GM21367 (cell line): ENCODE data around the gene TOMM20.
A peak's percentile ranks its signal among the peaks of the same experiment; 100 is the strongest.
"Not testable (repeated sequence)": the region's sequence is repeated elsewhere in the genome, so short reads cannot be mapped to it uniquely, and the experiment has no call there.

Source experiments
- ATAC-seq: cut with Tn5 transposase; IDR thresholded peaks from one replicate; pipeline ENCODE4 v1.9.1; 2021; ENCODE audit not compliant: unreplicated experiment

TOMM20 gene

DNA sequence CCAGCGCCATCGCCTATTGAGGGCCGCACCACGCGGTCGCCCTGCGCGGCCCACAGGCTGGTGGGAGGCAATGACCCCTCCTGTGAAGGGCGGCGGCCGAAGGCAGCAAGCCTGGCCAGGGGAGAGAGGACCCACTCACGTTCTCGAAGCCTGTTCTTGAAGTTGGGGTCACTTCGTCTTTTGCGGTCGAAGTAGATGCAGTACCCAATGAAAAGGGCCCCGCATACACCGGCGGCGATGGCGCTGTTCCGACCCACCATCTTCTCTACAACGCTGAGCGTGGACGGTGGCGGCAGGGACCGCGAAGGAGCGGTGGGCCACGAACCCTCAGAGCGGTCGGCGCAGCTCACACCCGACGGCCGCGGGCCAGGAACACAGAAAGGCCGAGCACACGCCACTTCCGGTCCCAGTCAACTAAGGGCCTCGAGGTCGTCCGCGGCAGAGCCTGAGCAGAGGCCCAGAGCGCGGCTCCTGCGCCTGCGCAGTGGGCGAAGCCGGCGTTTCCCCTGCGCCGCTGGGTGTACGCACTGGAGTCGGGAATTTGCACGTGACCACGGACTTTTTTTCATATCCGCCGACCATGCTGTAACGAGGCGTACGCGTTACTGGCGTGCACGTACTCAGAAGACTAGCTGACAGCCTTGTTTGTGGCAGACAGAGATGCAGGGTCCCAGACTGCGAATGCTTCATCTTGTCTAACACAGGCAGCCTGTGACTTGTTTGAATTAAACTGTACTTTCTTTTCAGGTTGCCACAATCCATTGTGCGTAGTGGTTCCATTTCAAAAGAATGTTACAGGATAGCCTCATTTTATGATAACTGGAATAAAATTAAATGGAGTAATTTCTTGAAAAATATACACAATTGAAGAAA, at the start of gene TOMM20:
TSS of gene TOMM20 (minus strand) at position 382 of the 873 bp plus-strand sequence. CDS start at position 260, 122 bp downstream.
- peak; percentile 95 for ATAC-seq

DNA sequence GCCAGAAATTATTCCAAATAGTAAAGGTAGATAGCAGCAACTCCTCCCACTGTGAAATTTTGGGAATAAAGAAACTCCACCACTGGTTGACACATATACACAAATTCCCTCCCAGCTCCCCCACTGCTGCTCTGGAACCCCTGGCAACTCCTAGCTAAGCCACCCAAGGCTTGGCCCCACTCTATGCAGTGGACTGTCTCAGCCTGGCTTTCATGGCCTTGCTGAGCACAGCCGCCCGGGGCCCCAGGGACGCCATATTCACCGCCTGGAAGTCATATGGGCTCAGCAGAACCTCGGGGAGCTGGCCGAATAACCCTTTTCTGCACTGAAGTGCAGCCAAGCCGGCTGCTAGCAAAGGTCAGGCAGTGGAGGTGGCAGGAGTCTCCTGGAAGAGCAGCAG, 47.8 kb upstream of the TOMM20 start:
- no peak for ATAC-seq

DNA sequence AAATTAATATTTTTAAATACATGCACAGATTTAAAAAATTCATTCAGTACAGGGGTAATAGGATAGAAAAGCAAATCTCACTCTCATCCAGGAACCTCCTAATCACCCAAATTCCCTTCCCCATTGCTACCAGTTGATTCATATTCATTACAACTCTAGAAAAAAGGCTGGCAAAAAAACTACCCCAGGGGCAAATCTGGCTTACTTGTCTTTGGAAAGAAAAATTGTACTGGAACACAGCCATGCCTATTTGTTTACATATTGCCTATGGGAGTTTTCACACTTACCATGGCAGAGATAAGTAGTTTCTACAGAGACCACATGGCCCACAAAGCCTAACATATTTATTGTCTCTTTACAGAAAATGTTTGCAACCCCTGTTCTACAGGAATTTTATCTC, 41.3 kb upstream of the TOMM20 start:
- no peak for ATAC-seq

DNA sequence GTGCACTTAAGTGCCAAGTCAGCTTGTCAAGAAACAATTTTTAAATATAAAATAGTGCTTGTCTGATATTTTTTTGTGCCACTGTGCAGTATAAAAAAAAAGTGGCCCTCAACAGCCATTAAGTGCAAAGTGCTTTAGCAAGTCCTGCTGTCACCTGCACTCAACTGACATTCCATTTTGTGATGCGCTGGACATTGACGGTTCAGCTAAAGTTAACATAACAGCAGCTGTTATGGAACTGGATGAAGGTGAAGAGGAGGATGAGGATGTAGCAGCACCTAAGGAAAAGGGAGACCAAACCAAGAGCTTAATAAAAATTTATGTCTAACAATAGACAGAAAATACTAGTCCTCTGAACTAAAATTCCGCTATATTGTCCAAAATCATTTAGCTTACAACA, 39.7 kb upstream of the TOMM20 start:
- ATAC-seq: no peak

- no peak for ATAC-seq
Measured at GRCh38 chr1:235161685-235162327, 33.2 kb upstream of the TOMM20 start.

GRCh38 chr1:235160957-235161684, 32.5 kb upstream of the TOMM20 start, which contains the start of gene RBM34:
RBM34 (minus strand) TSS chr1:235161250; CDS start chr1:235161226, 24 bp downstream.
- peak; percentile 83 for ATAC-seq

GRCh38 chr1:235160383-235160956, 31.8 kb upstream of the TOMM20 start:
- peak; percentile 30 for ATAC-seq

DNA sequence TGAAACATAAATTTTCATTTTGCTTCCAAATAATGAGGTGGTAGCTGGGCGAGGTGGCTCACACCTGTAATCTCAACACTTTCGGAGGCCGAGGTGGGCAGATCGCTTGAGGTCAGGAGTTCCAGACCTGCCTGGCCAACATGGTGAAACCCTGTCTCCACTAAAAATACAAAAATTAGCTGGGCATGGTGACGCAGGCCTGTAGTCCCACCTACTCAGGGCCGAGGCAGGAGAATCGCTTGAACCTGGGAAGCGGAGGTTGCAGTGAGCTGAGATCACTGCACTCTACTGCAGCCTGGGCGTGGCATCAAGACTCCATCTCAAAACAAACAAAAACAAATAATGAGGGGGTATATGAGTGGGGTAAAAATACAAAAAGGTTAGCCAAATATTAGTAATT, 31.3 kb upstream of the TOMM20 start:
- ATAC-seq: not testable (repeated sequence)

DNA sequence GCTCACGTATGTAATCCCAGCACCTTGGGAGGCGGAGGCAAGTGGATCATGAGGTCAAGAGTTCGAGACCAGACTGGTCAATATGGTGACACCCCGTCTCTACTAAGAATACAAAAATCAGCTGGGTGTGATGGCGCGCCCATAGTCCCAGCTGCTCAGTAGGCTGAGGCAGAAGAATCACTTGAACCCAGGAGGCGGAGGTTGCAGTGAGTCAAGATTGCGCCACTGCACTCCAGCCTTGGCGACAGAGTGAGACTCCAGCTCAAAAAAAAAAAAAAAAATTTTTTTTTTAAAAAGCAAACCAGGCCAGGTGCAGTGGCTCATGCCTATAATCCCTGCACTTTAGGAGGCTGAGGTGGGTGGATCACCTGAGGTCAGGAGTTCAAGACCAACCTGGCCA, 30.6 kb upstream of the TOMM20 start:
- ATAC-seq: not testable (repeated sequence)

GRCh38 chr1:235158680-235159079, 30.0 kb upstream of the TOMM20 start:
- ATAC-seq: no peak

DNA sequence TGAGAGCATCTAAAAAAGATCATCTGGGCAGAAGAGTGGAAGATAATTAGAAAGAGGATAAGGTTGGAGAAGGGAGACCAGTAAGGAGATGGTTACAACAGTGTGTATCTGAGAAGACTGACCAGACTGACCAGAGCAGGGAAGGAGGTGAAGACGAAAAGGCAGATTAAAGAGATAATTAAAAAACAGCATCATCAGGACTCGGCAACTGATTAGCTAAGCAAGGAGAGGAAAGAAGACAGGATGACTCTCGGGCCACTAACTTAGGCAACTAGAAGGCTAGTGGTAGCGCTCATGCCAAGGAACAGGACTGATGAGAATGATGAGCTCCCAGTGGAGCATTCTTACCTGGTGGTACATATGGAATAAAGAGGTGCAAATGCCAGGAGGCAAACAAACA, 28.5 kb upstream of the TOMM20 start:
- ATAC-seq: no peak

- no peak for ATAC-seq
Measured at GRCh38 chr1:235156740-235157139, 28.1 kb upstream of the TOMM20 start.

DNA sequence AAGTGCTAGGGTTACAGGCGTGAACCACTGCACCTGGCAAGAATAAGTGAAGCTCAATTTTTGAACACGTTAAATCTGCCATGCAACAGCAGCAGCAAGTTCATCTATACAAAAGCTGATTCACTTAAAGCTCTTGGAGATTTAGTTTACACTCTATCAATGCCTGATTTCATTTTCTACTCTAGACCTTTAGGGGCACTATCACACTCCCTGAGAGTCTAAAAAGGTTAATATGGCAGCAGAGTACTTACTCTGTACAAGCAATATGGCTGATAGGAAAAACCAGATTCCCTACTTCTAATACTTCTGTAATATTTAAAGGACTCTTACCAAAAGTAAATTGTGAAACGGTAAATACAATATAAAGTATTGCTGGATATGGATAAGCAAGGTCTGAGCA, 27.6 kb upstream of the TOMM20 start:
- no peak for ATAC-seq

DNA sequence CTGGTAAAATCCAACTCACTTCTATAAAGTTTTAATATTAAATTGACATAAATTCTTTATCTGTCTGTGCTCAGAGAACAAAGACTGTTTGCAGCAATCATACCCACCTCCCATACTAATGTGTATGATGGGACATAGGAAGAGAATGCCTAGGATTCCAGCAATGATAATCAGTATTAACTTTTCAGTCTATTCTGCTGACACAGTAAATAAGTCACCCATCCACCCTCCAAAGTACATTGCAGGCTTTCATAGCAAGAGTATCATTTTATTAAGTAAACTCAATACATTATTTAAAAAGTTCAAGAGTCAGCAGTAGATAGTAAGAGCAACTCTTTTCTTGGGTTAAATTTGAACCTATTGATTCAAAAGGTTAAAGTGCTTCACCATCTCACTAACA, 23.6 kb upstream of the TOMM20 start:
- ATAC-seq: no peak

DNA sequence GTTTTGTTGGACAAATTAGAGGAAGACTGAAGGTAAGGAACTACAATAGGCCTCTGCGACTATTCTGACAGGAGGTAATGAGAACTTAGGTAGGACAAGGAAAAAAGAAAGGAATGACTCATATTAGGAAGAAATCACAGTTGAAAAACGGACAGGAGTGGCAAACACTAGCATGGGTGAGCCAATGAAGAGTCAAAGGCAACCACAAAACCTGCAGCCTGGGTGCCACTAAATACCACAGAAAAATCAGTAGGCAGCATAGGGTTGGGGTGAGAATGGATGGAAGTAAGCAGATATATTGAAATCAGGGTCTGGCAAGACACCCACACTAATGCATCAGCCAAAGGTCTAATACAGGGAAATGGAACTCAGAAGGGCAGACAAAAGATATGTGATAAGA, 22.4 kb upstream of the TOMM20 start:
- no peak for ATAC-seq

GRCh38 chr1:235149824-235150223, 21.2 kb upstream of the TOMM20 start:
- no peak for ATAC-seq

GRCh38 chr1:235147269-235147668, 18.6 kb upstream of the TOMM20 start:
- ATAC-seq: no peak

DNA sequence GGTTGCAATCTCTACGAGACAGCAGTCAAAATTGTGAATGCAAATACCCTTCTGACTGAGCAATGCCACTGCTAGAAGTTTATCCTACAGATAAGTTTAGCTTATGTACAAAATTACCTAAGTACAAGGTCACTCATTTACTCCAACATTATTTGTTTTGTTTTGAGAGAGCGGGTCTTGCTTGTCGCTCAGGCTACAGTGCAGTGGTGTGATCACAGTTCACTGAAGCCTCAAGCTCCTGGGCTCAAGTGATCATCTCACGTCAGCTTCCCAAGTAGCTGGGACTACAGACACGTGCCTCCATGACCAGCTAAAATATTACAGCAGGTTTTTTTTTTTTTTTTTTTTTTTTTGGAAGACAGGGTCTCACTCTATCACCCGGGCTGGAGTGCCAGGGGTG, 17.0 kb upstream of the TOMM20 start:
- ATAC-seq: no peak

DNA sequence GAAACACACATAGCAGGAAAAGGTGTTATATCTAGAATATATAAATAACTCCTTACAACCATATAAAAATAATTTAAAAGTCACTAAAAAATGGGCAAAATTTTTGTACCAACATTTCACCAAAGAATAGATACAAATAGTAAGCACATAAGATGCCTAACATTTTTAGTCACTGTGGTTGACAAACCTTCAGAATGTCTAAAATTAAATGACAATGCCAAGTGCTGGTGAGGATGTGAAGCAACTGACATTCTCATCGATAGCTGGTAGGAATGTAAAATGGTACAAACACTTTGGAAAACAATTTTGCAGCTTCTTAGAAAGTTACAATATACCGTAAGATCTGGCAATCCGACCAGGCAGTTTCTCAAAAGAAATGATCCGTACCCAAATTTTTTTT, 14.4 kb upstream of the TOMM20 start:
- no peak for ATAC-seq

- no peak for ATAC-seq
Measured at GRCh38 chr1:235139315-235139714, 10.7 kb upstream of the TOMM20 start.

DNA sequence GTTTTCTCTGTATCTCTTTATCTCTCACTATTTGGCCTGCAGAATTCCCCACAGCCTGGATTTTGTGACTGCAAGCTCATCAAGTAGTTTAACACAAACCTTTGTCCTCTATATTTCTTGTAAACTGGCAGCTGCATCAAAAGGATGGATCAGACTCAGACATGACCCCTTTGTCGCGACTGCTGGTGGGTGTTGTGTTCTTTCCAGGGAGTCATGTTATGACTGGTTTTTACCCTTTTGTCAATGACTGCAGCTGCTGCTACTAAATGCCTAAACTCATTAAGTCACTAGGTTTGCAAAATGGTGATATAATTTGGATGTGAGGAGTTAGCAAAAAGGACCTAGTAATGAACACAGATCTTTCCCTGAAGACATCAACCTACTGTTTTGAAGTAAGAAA, 10.2 kb upstream of the TOMM20 start:
- ATAC-seq: no peak
